ENCODE results near the gene SDR42E2. TPM values are rescaled to one million over a fixed set of nuclear protein-coding genes. Genes with fewer than 3 reads are reported as not detected.

SDR42E2 gene
- polyA plus RNA-seq, 1 experiment, result not detected

- no peak for DNase-seq (ENCODE audit: low read depth)
- Histone ChIP-seq H3K27me3 (ENCODE audit: control insufficient read depth, insufficient read depth, low read length) (no peaks in the 10 kb centered on the region), H3K4me3 (ENCODE audit: low read depth, low read length) (no peak overlapping the region), H3K36me3 (ENCODE audit: control insufficient read depth, insufficient read depth, low read length) (peaks cover 4% of the 10 kb centered on the region)
- POLR2A ChIA-PET, result no interaction called here
- TF ChIP-seq CTCF (IDR thresholded peaks at IDR 0.05; ENCODE audit: insufficient read depth, low read depth, low read length), result no peak
- CTCF ChIA-PET, result no interaction called here
Observed at GRCh38 chr16:22222998-22223397, 60.7 kb downstream of the SDR42E2 start.

DNA sequence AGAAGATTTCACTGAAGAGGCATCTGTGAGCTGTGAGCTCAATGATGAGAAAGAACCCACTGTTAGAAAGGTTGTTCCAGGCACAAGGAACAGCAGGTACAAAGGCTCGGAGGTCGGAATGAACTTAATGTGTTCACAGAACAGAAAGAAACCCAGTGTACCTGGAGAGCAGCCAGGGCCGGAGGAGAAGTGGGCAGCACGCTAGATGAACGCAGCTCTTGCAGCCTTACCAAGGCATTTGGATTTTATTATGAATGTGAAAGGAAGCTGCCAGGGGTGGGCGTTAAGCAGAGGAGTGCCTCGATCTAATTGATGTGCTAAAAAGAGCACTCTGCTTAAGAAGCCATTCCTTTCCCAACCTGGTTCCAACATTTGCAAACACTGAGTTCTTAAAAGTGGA lies 62.8 kb downstream of the SDR42E2 start:
- CTCF ChIA-PET, result no interaction called here
- Histone ChIP-seq H3K4me3 (ENCODE audit: low read depth, low read length) (no peak overlapping the region), H3K27me3 (ENCODE audit: control insufficient read depth, insufficient read depth, low read length) (no peaks in the 10 kb centered on the region), H3K36me3 (ENCODE audit: control insufficient read depth, insufficient read depth, low read length) (peaks cover 4% of the 10 kb centered on the region)
- no peak for DNase-seq (ENCODE audit: low read depth)
- TF ChIP-seq CTCF (IDR thresholded peaks at IDR 0.05; ENCODE audit: insufficient read depth, low read depth, low read length), result no peak
- POLR2A ChIA-PET, result no interaction called here

GRCh38 chr16:22229889-22230288 lies 67.6 kb downstream of the SDR42E2 start:
- no peak for DNase-seq (ENCODE audit: low read depth)
- ChIA-PET CTCF (no interaction called here), POLR2A (no interaction called here)
- H3K4me3 ChIP-seq (ENCODE audit: low read depth, low read length), result no peak overlapping the region
- TF ChIP-seq CTCF (IDR thresholded peaks at IDR 0.05; ENCODE audit: insufficient read depth, low read depth, low read length), result no peak
- H3K36me3 ChIP-seq (ENCODE audit: control insufficient read depth, insufficient read depth, low read length), result peaks cover 2% of the 10 kb centered on the region
- no peaks in the 10 kb centered on the region for H3K27me3 ChIP-seq (ENCODE audit: control insufficient read depth, insufficient read depth, low read length)

- Histone ChIP-seq H3K36me3 (ENCODE audit: control insufficient read depth, insufficient read depth, low read length) (no peaks in the 10 kb centered on the region; the same call in 1 of the 2 replicates), H3K4me3 (ENCODE audit: low read depth, low read length) (no peak overlapping the region), H3K27me3 (ENCODE audit: control insufficient read depth, insufficient read depth, low read length) (no peaks in the 10 kb centered on the region)
- CTCF ChIA-PET, result interaction anchor here (0.6 to 1.1 kb wide), 3 partner anchors 13 to 65 kb away, joined by 3 to 4 read pairs (median 3); partner anchors contain the start of gene POLR3E
- POLR2A ChIA-PET, result no interaction called here
- DNase-seq (ENCODE audit: low read depth), result no peak
- TF ChIP-seq CTCF (IDR thresholded peaks at IDR 0.05; ENCODE audit: insufficient read depth, low read depth, low read length), result no peak
Observed at GRCh38 chr16:22232277-22233036, 70.2 kb downstream of the SDR42E2 start.

DNA sequence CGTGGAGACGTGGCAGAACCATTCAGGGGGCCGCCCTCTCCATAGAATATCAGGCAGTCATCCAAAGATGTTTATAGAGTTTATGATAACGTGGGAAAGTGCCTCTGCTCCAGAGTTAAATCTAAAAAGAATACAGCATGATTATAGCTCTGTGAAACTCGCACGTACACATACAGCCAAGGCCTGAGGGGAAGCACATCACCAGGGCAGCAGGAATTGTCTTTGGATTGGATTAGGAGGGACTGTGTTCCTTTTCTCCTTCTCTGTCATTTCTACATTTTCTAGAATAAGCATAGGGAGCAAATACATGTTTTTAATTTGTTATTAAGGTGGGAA lies 70.7 kb downstream of the SDR42E2 start:
- no peaks in the 10 kb centered on the region; the same call in 1 of the 2 replicates for H3K36me3 ChIP-seq (ENCODE audit: control insufficient read depth, insufficient read depth, low read length)
- no peak for TF ChIP-seq CTCF (IDR thresholded peaks at IDR 0.05; ENCODE audit: insufficient read depth, low read depth, low read length)
- no peak for DNase-seq (ENCODE audit: low read depth)
- ChIA-PET POLR2A (no interaction called here), CTCF (interaction anchor here (0.6 kb wide), 1 partner anchor 24 kb away, joined by 3 read pairs; no protein-coding TSS in a partner anchor)
- H3K4me3 ChIP-seq (ENCODE audit: low read depth, low read length), result no peak overlapping the region
- no peaks in the 10 kb centered on the region for H3K27me3 ChIP-seq (ENCODE audit: control insufficient read depth, insufficient read depth, low read length)
